ENCODE data around the gene MMP25. TPM values are rescaled to one million over a fixed set of nuclear protein-coding genes. Genes with fewer than 3 reads are reported as not detected.
"Not testable (repeated sequence)": the region's sequence is repeated elsewhere in the genome, so short reads cannot be mapped to it uniquely, and the experiment has no call there.

The MMP25 gene
- total RNA-seq, 1 donor from 2014 or later = 0.13 TPM

GRCh38 chr16:3072148-3072547, 25.8 kb downstream of the MMP25 start:
- DNase-seq (ENCODE audit: low read depth in 2 of 2) = not testable (repeated sequence)

- DNase-seq (ENCODE audit: low read depth in 2 of 2) = not testable (repeated sequence)
Observed at GRCh38 chr16:3072576-3073263, 26.4 kb downstream of the MMP25 start.

- no peak for DNase-seq (ENCODE audit: low read depth in 2 of 2)
Observed at GRCh38 chr16:3073448-3073847, 27.1 kb downstream of the MMP25 start.

- no peak for DNase-seq (ENCODE audit: low read depth in 2 of 2)
Observed at GRCh38 chr16:3074860-3075522, 28.6 kb downstream of the MMP25 start.

- no peak for DNase-seq (ENCODE audit: low read depth in 2 of 2)
Observed at GRCh38 chr16:3075523-3075915, 29.2 kb downstream of the MMP25 start.

- DNase-seq (ENCODE audit: low read depth in 2 of 2) = not testable (repeated sequence)
Observed at GRCh38 chr16:3075946-3076345, 29.6 kb downstream of the MMP25 start.

- no peak for DNase-seq (ENCODE audit: low read depth in 2 of 2)
Observed at GRCh38 chr16:3076577-3076976, 30.2 kb downstream of the MMP25 start.

GRCh38 chr16:3080024-3080423, 33.7 kb downstream of the MMP25 start:
- no peak for DNase-seq (ENCODE audit: low read depth in 2 of 2)

- not testable (repeated sequence) for DNase-seq (ENCODE audit: low read depth in 2 of 2)
Observed at GRCh38 chr16:3081957-3082356, 35.6 kb downstream of the MMP25 start.

- not testable (repeated sequence) for DNase-seq (ENCODE audit: low read depth in 2 of 2)
Observed at GRCh38 chr16:3083408-3083807, 37.0 kb downstream of the MMP25 start.

- DNase-seq (ENCODE audit: low read depth in 2 of 2) = no peak
Observed at GRCh38 chr16:3084491-3084890, 38.1 kb downstream of the MMP25 start.

- DNase-seq (ENCODE audit: low read depth in 2 of 2) = no peak
Observed at GRCh38 chr16:3084969-3085670, 38.8 kb downstream of the MMP25 start.

GRCh38 chr16:3085868-3086595, 39.7 kb downstream of the MMP25 start:
- DNase-seq (ENCODE audit: low read depth in 2 of 2) = no peak

- peak in 1 of 2 donors; percentile 65 for DNase-seq (ENCODE audit: low read depth in 2 of 2)
Observed at GRCh38 chr16:3086596-3087242, 40.4 kb downstream of the MMP25 start.

GRCh38 chr16:3087243-3088235, 41.2 kb downstream of the MMP25 start:
- peak; percentile 24 to 85 for DNase-seq (ENCODE audit: low read depth in 2 of 2)

GRCh38 chr16:3088450-3088849, 42.1 kb downstream of the MMP25 start:
- no peak for DNase-seq (ENCODE audit: low read depth in 2 of 2)

- DNase-seq (ENCODE audit: low read depth in 2 of 2) = no peak
Observed at GRCh38 chr16:3088925-3089716, 42.8 kb downstream of the MMP25 start.

- DNase-seq (ENCODE audit: low read depth in 2 of 2) = no peak
Observed at GRCh38 chr16:3089717-3090592, 43.6 kb downstream of the MMP25 start.

All from dermis microvascular lymphatic vessel endothelial cell (primary cell).